ENCODE measurements around the gene ZNRF3.
"Not testable (repeated sequence)": the region's sequence is repeated elsewhere in the genome, so short reads cannot be mapped to it uniquely, and the experiment has no call there.

Gene ZNRF3

GRCh38 chr22:28989035-28989464 lies 105.7 kb downstream of the ZNRF3 start:
- DNase-seq = no peak

GRCh38 chr22:28989484-28989883 lies 106.1 kb downstream of the ZNRF3 start:
- DNase-seq = no peak

- DNase-seq = no peak
Measured at GRCh38 chr22:28989912-28990311, 106.5 kb downstream of the ZNRF3 start.

- no peak for DNase-seq
Measured at GRCh38 chr22:28992565-28993356, 109.4 kb downstream of the ZNRF3 start.

GRCh38 chr22:28994522-28994921 lies 111.2 kb downstream of the ZNRF3 start:
- no peak for DNase-seq

- DNase-seq = no peak
Measured at GRCh38 chr22:28995551-28995950, 112.2 kb downstream of the ZNRF3 start.

- no peak for DNase-seq
Measured at GRCh38 chr22:28997342-28997741, 114.0 kb downstream of the ZNRF3 start.

GRCh38 chr22:28998681-28999080 lies 115.3 kb downstream of the ZNRF3 start:
- DNase-seq = no peak

- DNase-seq = no peak
Measured at GRCh38 chr22:28999510-28999909, 116.1 kb downstream of the ZNRF3 start.

GRCh38 chr22:28999919-29000556 lies 116.7 kb downstream of the ZNRF3 start:
- no peak for DNase-seq

GRCh38 chr22:29000641-29001040 lies 117.3 kb downstream of the ZNRF3 start:
- no peak for DNase-seq

GRCh38 chr22:29002603-29003002 lies 119.2 kb downstream of the ZNRF3 start:
- no peak for DNase-seq

GRCh38 chr22:29003552-29003951 lies 120.2 kb downstream of the ZNRF3 start:
- DNase-seq = no peak

GRCh38 chr22:29003975-29004646 lies 120.7 kb downstream of the ZNRF3 start:
- DNase-seq = no peak

- DNase-seq = no peak
Measured at GRCh38 chr22:29004647-29005371, 121.4 kb downstream of the ZNRF3 start.

- not testable (repeated sequence) for DNase-seq
Measured at GRCh38 chr22:29005754-29006153, 122.4 kb downstream of the ZNRF3 start.

GRCh38 chr22:29006346-29006745 lies 123.0 kb downstream of the ZNRF3 start:
- no peak for DNase-seq

- DNase-seq = no peak
Measured at GRCh38 chr22:29009148-29009547, 125.8 kb downstream of the ZNRF3 start.

GRCh38 chr22:29011240-29012100 lies 128.1 kb downstream of the ZNRF3 start:
- DNase-seq = no peak

GRCh38 chr22:29012101-29012433 lies 128.7 kb downstream of the ZNRF3 start:
- no peak for DNase-seq

GRCh38 chr22:29012952-29013351 lies 129.6 kb downstream of the ZNRF3 start:
- DNase-seq = no peak

GRCh38 chr22:29014293-29014692 lies 130.9 kb downstream of the ZNRF3 start:
- no peak for DNase-seq
